ENCODE results near the gene TAF6L. TPM values are rescaled to one million over a fixed set of nuclear protein-coding genes. Genes with fewer than 3 reads are reported as not detected.

Gene TAF6L
- total RNA-seq, 1 experiment from 2014 or later, result 40.2 TPM

DNA sequence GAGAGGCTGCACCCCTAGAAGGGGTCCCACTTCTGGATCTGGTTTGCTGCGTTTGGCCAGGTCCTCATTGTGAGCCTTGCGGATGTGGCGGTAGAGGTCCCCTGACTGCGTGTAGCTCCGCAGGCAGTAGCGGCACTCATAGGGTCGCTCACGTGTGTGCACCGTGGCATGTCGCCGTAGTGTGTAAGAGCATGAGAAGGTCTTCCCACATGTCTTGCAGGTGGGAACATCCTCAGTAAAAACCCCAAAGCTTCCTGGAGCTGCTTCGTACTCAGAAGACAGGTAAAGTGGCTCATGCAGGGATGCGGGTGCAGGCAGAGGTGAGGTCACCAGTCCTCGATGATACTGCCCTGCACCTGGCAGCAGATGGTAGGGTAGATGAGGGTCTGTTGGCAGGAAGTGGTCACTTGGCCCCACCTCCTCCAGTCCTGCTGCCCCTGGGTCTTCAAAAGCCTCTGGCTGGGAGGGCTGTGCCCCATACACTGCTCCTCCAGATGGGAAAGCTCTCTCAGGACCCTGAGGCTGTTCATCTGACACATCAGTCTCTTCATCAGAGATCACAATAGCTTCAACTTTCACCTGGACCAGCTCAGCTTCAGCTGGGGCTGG is 18.9 kb upstream of the TAF6L start:
- H3K9me3 ChIP-seq (ENCODE audit: low read length), result no peaks in the 10 kb centered on the region
- H4K20me1 ChIP-seq (ENCODE audit: low read length), result no peaks in the 10 kb centered on the region
- no peaks in the 10 kb centered on the region for H3K9me2 ChIP-seq (replicated peaks; ENCODE audit: low read length)
- H3K4me2 ChIP-seq (ENCODE audit: low read length), result no peak overlapping the region
- no peak overlapping the region for H3K27ac ChIP-seq (ENCODE audit: low read length)
- intact Hi-C loops (cut with micrococcal nuclease), result no loop called here
- TF ChIP-seq, protein P1, sequence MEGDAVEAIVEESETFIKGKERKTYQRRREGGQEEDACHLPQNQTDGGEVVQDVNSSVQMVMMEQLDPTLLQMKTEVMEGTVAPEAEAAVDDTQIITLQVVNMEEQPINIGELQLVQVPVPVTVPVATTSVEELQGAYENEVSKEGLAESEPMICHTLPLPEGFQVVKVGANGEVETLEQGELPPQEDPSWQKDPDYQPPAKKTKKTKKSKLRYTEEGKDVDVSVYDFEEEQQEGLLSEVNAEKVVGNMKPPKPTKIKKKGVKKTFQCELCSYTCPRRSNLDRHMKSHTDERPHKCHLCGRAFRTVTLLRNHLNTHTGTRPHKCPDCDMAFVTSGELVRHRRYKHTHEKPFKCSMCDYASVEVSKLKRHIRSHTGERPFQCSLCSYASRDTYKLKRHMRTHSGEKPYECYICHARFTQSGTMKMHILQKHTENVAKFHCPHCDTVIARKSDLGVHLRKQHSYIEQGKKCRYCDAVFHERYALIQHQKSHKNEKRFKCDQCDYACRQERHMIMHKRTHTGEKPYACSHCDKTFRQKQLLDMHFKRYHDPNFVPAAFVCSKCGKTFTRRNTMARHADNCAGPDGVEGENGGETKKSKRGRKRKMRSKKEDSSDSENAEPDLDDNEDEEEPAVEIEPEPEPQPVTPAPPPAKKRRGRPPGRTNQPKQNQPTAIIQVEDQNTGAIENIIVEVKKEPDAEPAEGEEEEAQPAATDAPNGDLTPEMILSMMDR (conservative IDR thresholded peaks at IDR 0.05; ENCODE audit: low read depth, low read length), result no peak
- TF ChIP-seq EZH2phosphoT487 (IDR thresholded peaks at IDR 0.05; ENCODE audit: borderline replicate concordance, low read length), result no peak
- no peak for TF ChIP-seq EZH2 (IDR thresholded peaks at IDR 0.05; ENCODE audit: low read length, unreplicated experiment)
- peaks cover 6% of the 10 kb centered on the region; the same call in 1 of the 2 replicates for H3K36me3 ChIP-seq (ENCODE audit: low read depth, low read length)
- H3K79me2 ChIP-seq (ENCODE audit: low read length), result peaks cover 10% of the 10 kb centered on the region; the same call in 1 of the 2 replicates
- no peaks in the 10 kb centered on the region for H3F3A ChIP-seq (ENCODE audit: low read length, unreplicated experiment)
- no TSS peak for BruUV-seq (replicated peaks)
- H3K9ac ChIP-seq (ENCODE audit: low read length), result no peak overlapping the region
- H3K4me3 ChIP-seq (ENCODE audit: low read length), result no peak overlapping the region
- peaks cover 16% of the 10 kb centered on the region for H3K4me1 ChIP-seq (ENCODE audit: insufficient read depth, low read length)
- ChIA-PET CTCF (no interaction called here), POLR2A (ENCODE audit: unreplicated experiment) (no interaction called here)
- ATAC-seq (no peak), DNase-seq (no peak)
- H2AFZ ChIP-seq (ENCODE audit: low read length), result no peak overlapping the region
- H3K27me3 ChIP-seq (ENCODE audit: low read length), result no peaks in the 10 kb centered on the region

DNA sequence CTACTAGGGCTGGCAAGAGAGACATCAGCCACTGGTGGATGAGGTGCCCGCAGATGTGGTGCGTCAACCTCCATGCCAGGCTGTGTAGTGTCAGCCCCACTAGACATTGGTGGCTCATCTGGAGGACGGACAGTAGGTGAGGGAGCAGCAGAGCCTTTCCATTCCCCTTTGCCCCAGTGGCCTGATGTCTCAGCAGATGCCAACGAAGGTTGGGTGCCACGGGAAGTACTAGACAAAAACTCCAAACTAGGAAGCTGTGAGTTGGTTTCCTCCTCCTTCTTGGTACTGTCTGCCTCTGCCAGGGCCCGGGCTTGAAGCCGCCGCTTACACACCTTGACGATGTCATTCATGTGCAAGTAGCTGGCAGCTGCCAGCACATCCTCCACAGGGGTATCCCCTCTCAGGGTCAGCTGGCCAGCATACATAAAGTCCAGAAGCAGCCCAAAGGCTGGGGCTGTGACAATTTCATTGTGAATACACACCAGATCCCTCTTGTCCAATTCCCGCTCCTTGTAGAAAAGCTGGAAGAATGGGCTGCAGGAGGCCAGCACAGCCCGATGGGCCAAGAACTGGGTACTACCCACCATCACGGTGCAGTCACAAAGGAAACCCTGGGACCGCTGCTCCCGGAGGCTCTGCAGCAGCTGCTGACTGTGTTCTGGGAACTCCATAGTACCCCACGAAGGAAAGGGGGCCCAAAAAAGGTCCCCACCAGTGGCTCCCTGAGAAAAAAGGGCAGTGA is 18.0 kb upstream of the TAF6L start:
- ATAC-seq (no peak), DNase-seq (no peak)
- Histone ChIP-seq H3F3A (ENCODE audit: low read length, unreplicated experiment) (no peaks in the 10 kb centered on the region), H3K27ac (ENCODE audit: low read length) (no peak overlapping the region), H4K20me1 (ENCODE audit: low read length) (no peaks in the 10 kb centered on the region), H3K79me2 (ENCODE audit: low read length) (peaks cover 10% of the 10 kb centered on the region; the same call in 1 of the 2 replicates), H3K4me2 (ENCODE audit: low read length) (peak overlapping the region; percentile 81), H3K4me3 (ENCODE audit: low read length) (peak overlapping the region; percentile 87), H3K9me3 (ENCODE audit: low read length) (no peaks in the 10 kb centered on the region), H3K9me2 (replicated peaks; ENCODE audit: low read length) (no peaks in the 10 kb centered on the region), H2AFZ (ENCODE audit: low read length) (peak overlapping the region; percentile 94), H3K36me3 (ENCODE audit: low read depth, low read length) (peaks cover 6% of the 10 kb centered on the region; the same call in 1 of the 2 replicates), H3K4me1 (ENCODE audit: insufficient read depth, low read length) (peaks cover 16% of the 10 kb centered on the region), H3K9ac (ENCODE audit: low read length) (peak overlapping the region; percentile 87), H3K27me3 (ENCODE audit: low read length) (no peaks in the 10 kb centered on the region)
- ChIA-PET CTCF (interaction anchor here (1.0 to 1.3 kb wide), 3 partner anchors 33 to 72 kb away, joined by 3 to 13 read pairs (median 4); partner anchors contain the start of gene TMEM179B), POLR2A (ENCODE audit: unreplicated experiment) (interaction anchor here (0.6 to 1.5 kb wide), 14 partner anchors 8 to 179 kb away, joined by 3 to 21 read pairs (median 6); partner anchors contain the start of genes BSCL2, C11orf98, CSKMT and EEF1G)
- intact Hi-C loops (cut with micrococcal nuclease), result no loop called here
- BruUV-seq (replicated peaks), result TSS peak; percentile 89
- TF ChIP-seq EZH2 (IDR thresholded peaks at IDR 0.05; ENCODE audit: low read length, unreplicated experiment) (no peak), EZH2phosphoT487 (IDR thresholded peaks at IDR 0.05; ENCODE audit: borderline replicate concordance, low read length) (no peak)
- TF ChIP-seq, protein P1 (conservative IDR thresholded peaks at IDR 0.05; ENCODE audit: low read depth, low read length), result no peak
